Gastrocnemius medialis (tissue), 4 donors: Measurements from ENCODE around the gene ADAMTS20. TPM values are rescaled to one million over a fixed set of nuclear protein-coding genes. Genes with fewer than 3 reads are reported as not detected.

Experiments used
- ATAC-seq, 2 donors: fragments of 150-250 bp; one replicate each; pipeline ENCODE4 v1.9.1; 2016
- DNase-seq, 2 donors: peaks; one replicate each; pipeline ENCODE4 v3.0.0-alpha.2; 2019
- H3K27ac ChIP-seq, 4 donors: fragments of 200-600 bp; sonication (generic); 1 replicate in 1 of 4; 2 replicates in 3 of 4; pipeline ENCODE4 v1.5.1; 2016 to 2018; ENCODE audit warnings: mild to moderate bottlenecking in 2 of 4, moderate library complexity in 1 of 4
- H3K27me3 ChIP-seq, 3 donors: fragments of 200-600 bp; sonication (generic) in 2 of 3; 1 replicate in 1 of 3; 2 replicates in 2 of 3; pipeline versions ENCODE4 v1.5.1 to v1.6.0; 2016 to 2019; ENCODE audit warnings: mild to moderate bottlenecking in 1 of 3, moderate library complexity in 1 of 3
- H3K36me3 ChIP-seq, 2 donors: fragments of 200-600 bp; sonication (generic) in 1 of 2; one replicate each; pipeline ENCODE4 v1.5.1; 2017 to 2018
- H3K4me1 ChIP-seq, 2 donors: fragments of 200-600 bp; sonication (generic) in 1 of 2; one replicate each; pipeline ENCODE4 v1.5.1; 2016 to 2017; ENCODE audit warnings: mild to moderate bottlenecking in 2 of 2
- H3K4me3 ChIP-seq, 4 donors: fragments of 200-600 bp; sonication (generic) in 3 of 4; 1 replicate in 1 of 4; 2 replicates in 3 of 4; pipeline ENCODE4 v1.5.1; 2016 to 2019; ENCODE audit warnings: mild to moderate bottlenecking in 2 of 4
- H3K9me3 ChIP-seq, 3 donors: fragments of 200-600 bp; sonication (generic) in 2 of 3; 1 replicate in 1 of 3; 2 replicates in 2 of 3; pipeline ENCODE4 v1.5.1; 2016 to 2019
- CTCF ChIP-seq, 5 experiments: fragments of 450-650 bp in 3 of 5; fragments of 200-600 bp in 2 of 5; sonication (generic) in 2 of 5; IDR thresholded peaks in 4 of 5; conservative IDR thresholded peaks in 1 of 5; 1 replicate in 4 of 5; 2 replicates in 1 of 5; pipeline ENCODE4 v1.5.1; 2016 to 2019; ENCODE audit warnings: antibody characterized with exemption in 5 of 5, mild to moderate bottlenecking in 3 of 5, moderate library complexity in 3 of 5
- POLR2A ChIP-seq, 2 donors: fragments of 450-650 bp; IDR thresholded peaks; one replicate each; pipeline ENCODE4 v1.6.1; 2017; ENCODE audit warnings: antibody characterized with exemption in 2 of 2, mild to moderate bottlenecking in 2 of 2, moderate library complexity in 2 of 2
- in situ Hi-C, 4 donors: fragments of 200-750 bp; cut with MboI; loops; one replicate each; pipeline versions ENCODE4 v1.15.0 to v1.8.0; 2017; ENCODE audit warnings: low sequenced_read_pairs in 4 of 4
- intact Hi-C: fragments of 100-400 bp; cut with DNase I; formaldehyde crosslinking; loops from one replicate; pipeline ENCODE4 v1.15.1; 2023; ENCODE audit warnings: low total_unique reads
- total RNA-seq, 4 donors: library from RNA; depleted of rRNA; stranded (reverse); fragments of >200 nt; gene quantifications; one replicate each; pipeline versions ENCODE4 v1.1.0 to v1.2.3, GENCODE V29; 2016

Gene ADAMTS20
- total RNA-seq, 4 donors from 2014 or later = not detected

- Histone ChIP-seq H3K4me3 (no peak overlapping the region), H3K4me1 (no peaks in the 10 kb centered on the region), H3K9me3 (no peaks in the 10 kb centered on the region), H3K27ac (no peak overlapping the region), H3K36me3 (no peaks in the 10 kb centered on the region), H3K27me3 (no peaks in the 10 kb centered on the region)
- TF ChIP-seq POLR2A (IDR thresholded peaks at IDR 0.05) = no peak
- TF ChIP-seq CTCF (IDR thresholded peaks at IDR 0.05 in 4 of 5, conservative IDR thresholded peaks at IDR 0.05 in 1 of 5) = no peak
- intact Hi-C loops (no loop called here), in situ Hi-C loops (no loop called here)
- DNase-seq = no peak
- ATAC-seq = no peak
Measured at GRCh38 chr12:43516045-43516444, 36.0 kb downstream of the ADAMTS20 start.

- in situ Hi-C loops = no loop called here
- Histone ChIP-seq H3K27ac (no peak overlapping the region), H3K27me3 (no peaks in the 10 kb centered on the region), H3K4me1 (no peaks in the 10 kb centered on the region), H3K36me3 (no peaks in the 10 kb centered on the region), H3K9me3 (no peaks in the 10 kb centered on the region), H3K4me3 (no peak overlapping the region)
- DNase-seq = no peak
- intact Hi-C loops = no loop called here
- TF ChIP-seq CTCF (IDR thresholded peaks at IDR 0.05 in 4 of 5, conservative IDR thresholded peaks at IDR 0.05 in 1 of 5) (no peak), POLR2A (IDR thresholded peaks at IDR 0.05) (no peak)
- ATAC-seq = no peak
Measured at GRCh38 chr12:43501703-43502102, 50.3 kb downstream of the ADAMTS20 start.

- Histone ChIP-seq H3K4me3 (no peak overlapping the region), H3K4me1 (no peaks in the 10 kb centered on the region), H3K27ac (no peak overlapping the region), H3K27me3 (no peaks in the 10 kb centered on the region), H3K9me3 (no peaks in the 10 kb centered on the region), H3K36me3 (no peaks in the 10 kb centered on the region)
- in situ Hi-C loops (no loop called here), intact Hi-C loops (no loop called here)
- DNase-seq (no peak), ATAC-seq (no peak)
- TF ChIP-seq POLR2A (IDR thresholded peaks at IDR 0.05) = no peak
- no peak for TF ChIP-seq CTCF (IDR thresholded peaks at IDR 0.05 in 4 of 5, conservative IDR thresholded peaks at IDR 0.05 in 1 of 5)
Measured at GRCh38 chr12:43493261-43493797, 58.7 kb downstream of the ADAMTS20 start.

GRCh38 chr12:43482311-43483085, 69.5 kb downstream of the ADAMTS20 start:
- no peak overlapping the region for H3K27ac ChIP-seq
- no peaks in the 10 kb centered on the region for H3K9me3 ChIP-seq
- ATAC-seq = no peak
- no peaks in the 10 kb centered on the region for H3K4me1 ChIP-seq
- no peaks in the 10 kb centered on the region for H3K27me3 ChIP-seq
- in situ Hi-C loops = no loop called here
- no peaks in the 10 kb centered on the region for H3K36me3 ChIP-seq
- no peak overlapping the region for H3K4me3 ChIP-seq
- intact Hi-C loops = no loop called here
- no peak for TF ChIP-seq POLR2A (IDR thresholded peaks at IDR 0.05)
- TF ChIP-seq CTCF (IDR thresholded peaks at IDR 0.05 in 4 of 5, conservative IDR thresholded peaks at IDR 0.05 in 1 of 5) = no peak
- no peak for DNase-seq
